HG03045 (cell line): Measurements from ENCODE around the gene KCNAB1.

ENCODE experiments used
- ATAC-seq: cut with Tn5 transposase; IDR thresholded peaks from one replicate; pipeline ENCODE4 v1.9.1; 2021; ENCODE audit warnings: mild to moderate bottlenecking, moderate library complexity; ENCODE audit not compliant: unreplicated experiment

The KCNAB1 gene

GRCh38 chr3:156525808-156526207, 405.4 kb downstream of the KCNAB1 start:
- no peak for ATAC-seq

GRCh38 chr3:156527060-156527459, 406.7 kb downstream of the KCNAB1 start:
- ATAC-seq, result no peak

GRCh38 chr3:156530980-156531379, 410.6 kb downstream of the KCNAB1 start:
- no peak for ATAC-seq

GRCh38 chr3:156532730-156533129, 412.4 kb downstream of the KCNAB1 start:
- no peak for ATAC-seq

- ATAC-seq, result no peak
Observed at GRCh38 chr3:156533205-156533604, 412.8 kb downstream of the KCNAB1 start.

- ATAC-seq, result no peak
Observed at GRCh38 chr3:156535162-156535627, 414.8 kb downstream of the KCNAB1 start.

- no peak for ATAC-seq
Observed at GRCh38 chr3:156535798-156536197, 415.4 kb downstream of the KCNAB1 start.

GRCh38 chr3:156536524-156537316, 416.3 kb downstream of the KCNAB1 start:
- no peak for ATAC-seq

GRCh38 chr3:156539051-156539450, 418.7 kb downstream of the KCNAB1 start:
- ATAC-seq, result no peak

GRCh38 chr3:156539802-156540201, 419.4 kb downstream of the KCNAB1 start:
- ATAC-seq, result no peak

GRCh38 chr3:156542101-156543042, 422.0 kb downstream of the KCNAB1 start:
- no peak for ATAC-seq

GRCh38 chr3:156543043-156543555, 422.7 kb downstream of the KCNAB1 start:
- ATAC-seq, result no peak

- no peak for ATAC-seq
Observed at GRCh38 chr3:156547637-156548036, 427.3 kb downstream of the KCNAB1 start.

GRCh38 chr3:156548041-156548687, 427.8 kb downstream of the KCNAB1 start:
- no peak for ATAC-seq

GRCh38 chr3:156548902-156549301, 428.5 kb downstream of the KCNAB1 start:
- ATAC-seq, result no peak

GRCh38 chr3:156551261-156551660, 430.9 kb downstream of the KCNAB1 start:
- ATAC-seq, result no peak

GRCh38 chr3:156551746-156552145, 431.4 kb downstream of the KCNAB1 start:
- no peak for ATAC-seq

- ATAC-seq, result no peak
Observed at GRCh38 chr3:156552973-156553372, 432.6 kb downstream of the KCNAB1 start.

GRCh38 chr3:156553705-156554356, 433.5 kb downstream of the KCNAB1 start:
- ATAC-seq, result no peak

GRCh38 chr3:156554515-156554841, 434.1 kb downstream of the KCNAB1 start:
- no peak for ATAC-seq
